Peyer's patch (tissue), 4 donors: ENCODE results near the gene C1orf226.

Source experiments
- CTCF ChIP-seq, 6 experiments: fragments of 450-650 bp in 4 of 6; fragments of 200-600 bp in 2 of 6; sonication (generic) in 1 of 6; IDR thresholded peaks; one replicate each; pipeline ENCODE4 v1.5.1; 2017 to 2019; ENCODE audit warnings: antibody characterized with exemption in 6 of 6, mild to moderate bottlenecking in 3 of 6, moderate library complexity in 1 of 6
- POLR2A ChIP-seq, 2 donors: fragments of 450-650 bp; IDR thresholded peaks; one replicate each; pipeline ENCODE4 v1.5.1; 2017; ENCODE audit warnings: antibody characterized with exemption in 2 of 2, mild to moderate bottlenecking in 2 of 2, moderate library complexity in 2 of 2

- TF ChIP-seq CTCF (IDR thresholded peaks at IDR 0.05), result no peak
- no peak for TF ChIP-seq POLR2A (IDR thresholded peaks at IDR 0.05)
Measured at GRCh38 chr1:162404550-162405160, 23.1 kb downstream of the C1orf226 start.
